H1 (cell line): ENCODE measurements around the gene CHRD. TPM values are rescaled to one million over a fixed set of nuclear protein-coding genes. Genes with fewer than 3 reads are reported as not detected.

ENCODE experiments used
- CTCF ChIA-PET: fragments of 300-600 bp; sonication (Branson Sonifier 250); formaldehyde crosslinking; loops from one replicate; lab custom pipeline; 2021; ENCODE audit not compliant: partially characterized antibody; lab: Charles Lee
- POLR2A ChIA-PET: fragments of 300-600 bp; sonication (Branson Sonifier 250); formaldehyde crosslinking; loops from one replicate; lab custom pipeline; 2021; ENCODE audit warnings: inconsistent platforms; ENCODE audit not compliant: partially characterized antibody; lab: Charles Lee
- DNase-seq, 2 experiments: peaks; one replicate each; pipeline versions ENCODE4 v3.0.0 to v3.0.0-alpha.2; 2010 to 2022; ENCODE audit warnings: low spot score in 2 of 2, low read depth in 1 of 2, mixed read lengths in 1 of 2
- FAIRE-seq: peaks from 2 replicates; lab custom pipeline; 2011; peaks lifted over from hg19 to GRCh38; lab: Jason Lieb, UNC
- H2AFZ ChIP-seq: 2 replicates; pipeline ENCODE4 v1.8.1; 2012; ENCODE audit warnings: low read length, inconsistent platforms
- H2AK5ac ChIP-seq: 2 replicates; pipeline ENCODE4 v1.6.1; 2013; ENCODE audit warnings: low read depth, low read length
- H2BK120ac ChIP-seq: replicated peaks from 2 replicates; pipeline ENCODE3; 2013; ENCODE audit warnings: low read depth, low read length, inconsistent platforms
- H2BK12ac ChIP-seq: 2 replicates; pipeline ENCODE4 v1.6.1; 2013; ENCODE audit warnings: low read depth, low read length
- H2BK15ac ChIP-seq: 2 replicates; pipeline ENCODE4 v1.6.1; 2013; ENCODE audit warnings: low read length
- H2BK20ac ChIP-seq: 2 replicates; pipeline ENCODE4 v1.6.1; 2013; ENCODE audit warnings: low read length
- H2BK5ac ChIP-seq: 2 replicates; pipeline ENCODE4 v1.6.1; 2013; ENCODE audit warnings: low read depth, low read length
- H3K14ac ChIP-seq: 2 replicates; pipeline ENCODE4 v1.6.1; 2013; ENCODE audit warnings: inconsistent platforms; ENCODE audit not compliant: insufficient read length
- H3K18ac ChIP-seq: 2 replicates; pipeline ENCODE4 v1.6.1; 2013; ENCODE audit warnings: low read length; ENCODE audit errors: extremely low read depth
- H3K23ac ChIP-seq: 2 replicates; pipeline ENCODE4 v1.6.1; 2013; ENCODE audit warnings: inconsistent platforms; ENCODE audit not compliant: insufficient read length
- H3K23me2 ChIP-seq: 2 replicates; pipeline ENCODE4 v1.6.1; 2013; ENCODE audit warnings: low read depth, low read length
- H3K27ac ChIP-seq: 2 replicates; pipeline ENCODE4 v1.6.1; 2011; ENCODE audit warnings: low read depth, low read length, inconsistent platforms
- H3K27me3 ChIP-seq, 4 experiments: replicated peaks in 1 of 4; 1 replicate in 1 of 4; 2 replicates in 3 of 4; pipeline versions ENCODE4 v1.6.1 to v1.8.1; 2011 to 2013; ENCODE audit warnings: low read length in 3 of 4, mild to moderate bottlenecking in 3 of 4, inconsistent platforms in 2 of 4, mixed read lengths in 2 of 4, moderate library complexity in 1 of 4; ENCODE audit not compliant: control insufficient read depth in 3 of 4, insufficient read depth in 3 of 4; ENCODE audit errors: extremely low read depth in 1 of 4
- H3K36me3 ChIP-seq, 4 experiments: 2 replicates each; pipeline versions ENCODE4 v1.6.1 to v1.8.1; 2011 to 2013; ENCODE audit warnings: mild to moderate bottlenecking in 4 of 4, low read length in 3 of 4, moderate library complexity in 2 of 4, control low read depth in 1 of 4, inconsistent platforms in 1 of 4; ENCODE audit not compliant: insufficient read depth in 4 of 4, control insufficient read depth in 2 of 4
- H3K4ac ChIP-seq: replicated peaks from 2 replicates; pipeline ENCODE3; 2013; ENCODE audit warnings: low read length, low read depth, mixed read lengths, inconsistent platforms; ENCODE audit not compliant: insufficient read length
- H3K4me1 ChIP-seq, 4 experiments: replicated peaks in 1 of 4; 1 replicate in 1 of 4; 2 replicates in 3 of 4; pipeline versions ENCODE4 v1.6.1 to v1.8.1; 2011 to 2013; ENCODE audit warnings: low read length in 3 of 4, inconsistent platforms in 2 of 4, mixed read lengths in 1 of 4; ENCODE audit not compliant: insufficient read depth in 4 of 4, control insufficient read depth in 3 of 4
- H3K4me2 ChIP-seq, 2 experiments: 2 replicates each; pipeline versions ENCODE4 v1.6.1 to v1.8.1; 2011 to 2013; ENCODE audit warnings: low read depth in 2 of 2, low read length in 2 of 2, control low read depth in 1 of 2, inconsistent platforms in 1 of 2, mild to moderate bottlenecking in 1 of 2; ENCODE audit not compliant: insufficient read depth in 1 of 2
- H3K4me3 ChIP-seq, 4 experiments: fragments of 200-600, 300-600 bp in 1 of 4; sonication (generic), shearing (Covaris generic), sonication (Bioruptor Twin) in 1 of 4; 2 replicates each; pipeline versions ENCODE4 v1.5.1 to v1.8.1; 2011 to 2016; ENCODE audit warnings: low read length in 4 of 4, low read depth in 3 of 4, control low read depth in 2 of 4, inconsistent platforms in 2 of 4, mild to moderate bottlenecking in 2 of 4, mixed read lengths in 1 of 4, moderate library complexity in 1 of 4; ENCODE audit not compliant: insufficient read depth in 2 of 4; ENCODE audit errors: extremely low read depth in 1 of 4
- H3K56ac ChIP-seq: replicated peaks from 2 replicates; pipeline ENCODE3; 2013; ENCODE audit warnings: low read depth, mild to moderate bottlenecking, mixed read lengths, low read length, inconsistent platforms; ENCODE audit not compliant: insufficient read length
- H3K79me1 ChIP-seq: 2 replicates; pipeline ENCODE4 v1.6.1; 2013; ENCODE audit warnings: low read depth, low read length, control low read depth
- H3K79me2 ChIP-seq, 2 experiments: 2 replicates each; pipeline versions ENCODE4 v1.6.1 to v1.8.1; 2012 to 2013; ENCODE audit warnings: low read length in 2 of 2, mild to moderate bottlenecking in 2 of 2, inconsistent platforms in 1 of 2; ENCODE audit not compliant: insufficient read depth in 2 of 2, control insufficient read depth in 1 of 2
- H3K9ac ChIP-seq, 4 experiments: replicated peaks in 1 of 4; 1 replicate in 1 of 4; 2 replicates in 3 of 4; pipeline versions ENCODE4 v1.6.1 to v1.8.1; 2011 to 2013; ENCODE audit warnings: low read depth in 3 of 4, low read length in 3 of 4, control low read depth in 2 of 4, mild to moderate bottlenecking in 2 of 4, moderate library complexity in 2 of 4, inconsistent platforms in 1 of 4; ENCODE audit errors: extremely low read depth in 1 of 4
- H3K9me3 ChIP-seq, 2 experiments: 2 replicates each; pipeline versions ENCODE4 v1.6.1 to v1.8.1; 2012 to 2013; ENCODE audit warnings: mild to moderate bottlenecking in 2 of 2, moderate library complexity in 2 of 2, control low read depth in 1 of 2, inconsistent platforms in 1 of 2, low read depth in 1 of 2, low read length in 1 of 2, mixed read lengths in 1 of 2; ENCODE audit not compliant: insufficient read depth in 2 of 2
- H4K20me1 ChIP-seq, 2 experiments: replicated peaks in 1 of 2; 2 replicates each; pipeline versions ENCODE3 to v1.8.1; 2011 to 2013; ENCODE audit warnings: inconsistent platforms in 2 of 2, low read length in 2 of 2, mild to moderate bottlenecking in 1 of 2; ENCODE audit not compliant: insufficient read depth in 2 of 2, control insufficient read depth in 1 of 2
- H4K5ac ChIP-seq: 2 replicates; pipeline ENCODE4 v1.6.1; 2013; ENCODE audit warnings: low read length, low read depth, mixed read lengths, inconsistent platforms; ENCODE audit not compliant: insufficient read length
- H4K8ac ChIP-seq: 2 replicates; pipeline ENCODE4 v1.8.0; 2013; ENCODE audit warnings: mild to moderate bottlenecking, moderate library complexity, low read length, inconsistent platforms; ENCODE audit not compliant: insufficient read depth; ENCODE audit errors: extremely low read depth
- H4K91ac ChIP-seq: replicated peaks from 2 replicates; pipeline ENCODE3; 2013; ENCODE audit warnings: low read length, mixed read lengths, inconsistent platforms; ENCODE audit not compliant: insufficient read length
- CBX5 ChIP-seq: fragments of 300-800, 300-1000 bp; sonication (generic); IDR thresholded peaks from 2 replicates; pipeline ENCODE4 v1.7.1; 2016; ENCODE audit warnings: antibody characterized with exemption, low read length, low read depth
- CHD1 ChIP-seq: IDR thresholded peaks from 2 replicates; pipeline ENCODE4 v1.6.1; 2012; ENCODE audit warnings: low read depth, low read length, improper control_type of control experiment
- CREB1 ChIP-seq: IDR thresholded peaks from 2 replicates; pipeline ENCODE4 v1.6.1; 2012; ENCODE audit warnings: inconsistent platforms
- CTBP2 ChIP-seq: IDR thresholded peaks from 2 replicates; pipeline ENCODE4 v1.7.0; 2011; ENCODE audit warnings: borderline replicate concordance, mild to moderate bottlenecking, moderate library complexity, mixed read lengths, low read length; ENCODE audit not compliant: insufficient read depth, insufficient read length
- CTCF ChIP-seq, 3 experiments: IDR thresholded peaks; 1 replicate in 2 of 3; 2 replicates in 1 of 3; pipeline versions ENCODE4 v1.5.1 to v1.6.1; 2011; ENCODE audit warnings: low read length in 3 of 3, mild to moderate bottlenecking in 3 of 3, inconsistent platforms in 2 of 3, low read depth in 1 of 3, moderate library complexity in 1 of 3; ENCODE audit not compliant: insufficient read depth in 1 of 3; ENCODE audit errors: control extremely low read depth in 1 of 3
- EGR1 ChIP-seq: IDR thresholded peaks from 2 replicates; pipeline ENCODE4 v1.6.1; 2011; ENCODE audit warnings: low read depth, low read length, borderline replicate concordance
- POLR2A ChIP-seq, 2 experiments: IDR thresholded peaks; 1 replicate in 1 of 2; 2 replicates in 1 of 2; pipeline ENCODE4 v1.6.1; 2011; ENCODE audit warnings: low read depth in 2 of 2, low read length in 2 of 2, mild to moderate bottlenecking in 2 of 2; ENCODE audit errors: control extremely low read depth in 1 of 2
- RAD21 ChIP-seq, 2 experiments: IDR thresholded peaks in 1 of 2; conservative IDR thresholded peaks in 1 of 2; 2 replicates each; pipeline ENCODE4 v1.6.1; 2011; ENCODE audit warnings: low read depth in 2 of 2, low read length in 2 of 2, improper control_type of control experiment in 1 of 2, inconsistent platforms in 1 of 2, mild to moderate bottlenecking in 1 of 2, moderate library complexity in 1 of 2
- SIN3A ChIP-seq, 2 experiments: IDR thresholded peaks in 1 of 2; conservative IDR thresholded peaks in 1 of 2; 2 replicates each; pipeline ENCODE4 v1.6.1; 2011 to 2012; ENCODE audit warnings: low read length in 2 of 2, improper control_type of control experiment in 1 of 2, low read depth in 1 of 2, mild to moderate bottlenecking in 1 of 2
- TEAD4 ChIP-seq: IDR thresholded peaks from 2 replicates; pipeline ENCODE4 v1.6.1; 2012; ENCODE audit warnings: low read depth, low read length, inconsistent platforms, mixed read lengths
- YY1 ChIP-seq: IDR thresholded peaks from 2 replicates; pipeline ENCODE4 v1.6.1; 2011; ENCODE audit warnings: low read depth, mild to moderate bottlenecking, low read length
- WGBS, 2 experiments: shearing (Covaris generic) in 1 of 2; methylation state at CpG; one replicate each; pipeline versions ENCODE4 v1.1.6 to v1.1.7; 2013 to 2015; ENCODE audit warnings: low lambda C conversion rate in 2 of 2, mixed read lengths in 2 of 2, inconsistent platforms in 1 of 2, low coverage in 1 of 2, missing lambda C conversion rate in 1 of 2; ENCODE audit not compliant: insufficient replicate concordance in 2 of 2, insufficient coverage in 1 of 2, insufficient read length in 1 of 2; ENCODE audit errors: extremely low coverage in 1 of 2, missing lambda C conversion rate in 1 of 2; 5-methylcytosine and 5-hydroxymethylcytosine counted together
- polyA plus RNA-seq, 7 experiments: library from polyadenylated mRNA; depleted of rRNA in 3 of 7; stranded (reverse) in 5 of 7; unstranded in 2 of 7; fragments of >200 nt in 5 of 7; fragments of 200-250 nt in 2 of 7; gene quantifications; 1 replicate in 5 of 7; 2 replicates in 1 of 7; 4 replicates in 1 of 7; pipeline versions ENCODE4 v1.2.1 to v1.2.3, GENCODE V29; 2011 to 2013; ENCODE audit warnings: missing spikeins in 2 of 7, mixed read lengths in 2 of 7
- total RNA-seq: library from RNA; stranded (reverse); fragmentation: NEBNext Ultra II Directional; extraction: Animal tissue kit (Norgen Biotek cat#: 25700); gene quantifications from 2 replicates; pipeline ENCODE4 v1.2.1, GENCODE V29; 2021

CHRD gene
- total and polyA plus RNA-seq, 2 of the 8 experiments (the other 6 are each of a cell fraction or from before 2014, with no cell fraction given): 0.62 to 0.86 TPM

DNA sequence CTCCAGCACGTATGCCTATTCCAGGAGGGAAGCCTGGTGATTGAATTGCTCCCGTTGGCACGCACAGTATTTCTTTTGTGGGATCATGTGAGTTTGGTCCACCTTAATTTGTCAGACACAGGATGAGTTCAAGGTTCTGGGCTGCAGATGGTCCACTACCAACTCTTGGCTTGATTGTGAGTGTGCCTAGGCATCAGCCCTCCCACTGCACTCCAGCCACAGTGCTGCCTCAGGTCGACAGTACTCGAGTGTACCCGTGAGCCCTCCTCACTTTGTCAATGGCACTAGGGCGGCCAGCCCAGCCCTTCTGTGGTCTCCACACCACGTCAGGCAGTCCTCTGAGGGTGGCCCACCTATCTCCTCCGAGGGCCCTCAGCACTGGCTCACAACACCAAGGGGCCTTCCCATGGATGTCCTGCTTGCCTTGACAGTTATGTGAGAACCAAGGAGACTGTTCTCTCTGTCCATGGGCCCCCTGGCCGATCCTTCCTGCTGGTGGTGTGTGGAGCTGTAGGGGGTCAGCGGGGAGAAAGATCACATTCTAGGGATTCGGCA, 30.2 kb downstream of the CHRD start:
- Histone ChIP-seq H2BK12ac (no peak overlapping the region), H3K9ac (no peak overlapping the region), H2AFZ (no peak overlapping the region), H4K20me1 (peaks cover 0 to 2% of the 10 kb centered on the region in 2 experiments), H2BK20ac (no peak overlapping the region), H4K91ac (no peak overlapping the region), H3K9me3 (no peaks in the 10 kb centered on the region), H3K4ac (no peak overlapping the region), H3K27ac (no peak overlapping the region), H3K56ac (no peak overlapping the region), H3K23me2 (peaks cover 7% of the 10 kb centered on the region; the same call in 1 of the 2 replicates), H4K8ac (no peak overlapping the region; the same call in 1 of the 2 replicates), H3K23ac (no peak overlapping the region), H3K27me3 (no peaks in the 10 kb centered on the region), H2BK15ac (no peak overlapping the region), H2BK120ac (no peak overlapping the region), H4K5ac (no peak overlapping the region), H2BK5ac (no peak overlapping the region), H3K79me2 (no peaks in the 10 kb centered on the region), H3K4me2 (no peak overlapping the region), H3K4me3 (no peak overlapping the region), H3K14ac (no peak overlapping the region), H3K79me1 (no peaks in the 10 kb centered on the region), H2AK5ac (no peak overlapping the region), H3K18ac (no peak overlapping the region), H3K4me1 (peaks cover 0 to 4% (median 3%) of the 10 kb centered on the region in 4 experiments; a peak in 2 of 7 replicates), H3K36me3 (no peaks in the 10 kb centered on the region)
- DNase-seq (no peak), FAIRE-seq (no peak)
- ChIA-PET CTCF (interaction anchor here (1.1 to 1.8 kb wide), 3 partner anchors 8 to 38 kb away, joined by 3 to 10 read pairs (median 5); no protein-coding TSS in a partner anchor), POLR2A (no interaction called here)
- 84% methylated on average over 12 of the region's 12 CpGs; no CpG with 5 or more reads in 1 of the 2 experiments for WGBS, 2 experiments
- no peak for TF ChIP-seq YY1
- no peak for TF ChIP-seq SIN3A (conservative IDR thresholded peaks at IDR 0.05 in 1 of 2, IDR thresholded peaks at IDR 0.05 in 1 of 2; ENCODE audit: low read depth in 1 of 2, low read length in 2 of 2)
- no peak for TF ChIP-seq CHD1
- TF ChIP-seq CTCF (IDR thresholded peaks at IDR 0.05; ENCODE audit: control extremely low read depth in 1 of 3, insufficient read depth in 1 of 3, low read depth in 1 of 3, low read length in 3 of 3): no peak
- TF ChIP-seq RAD21 (IDR thresholded peaks at IDR 0.05 in 1 of 2, conservative IDR thresholded peaks at IDR 0.05 in 1 of 2; ENCODE audit: low read depth in 2 of 2, low read length in 2 of 2): no peak
- TF ChIP-seq TEAD4: no peak
- TF ChIP-seq CREB1: no peak
- no peak for TF ChIP-seq CTBP2
- no peak for TF ChIP-seq POLR2A (IDR thresholded peaks at IDR 0.05; ENCODE audit: control extremely low read depth in 1 of 2, low read depth in 2 of 2, low read length in 2 of 2)
- no peak for TF ChIP-seq CBX5
- TF ChIP-seq EGR1: no peak
